MM.1S (cell line): ENCODE results near the gene GSC2.

Experiments
- DNase-seq: peaks from one replicate; pipeline ENCODE4 v3.0.0-alpha.2; 2015
- H2AFZ ChIP-seq: fragments of 300-600 bp; sonication (generic); 2 replicates; pipeline ENCODE4 v1.6.0; 2016; ENCODE audit warnings: antibody characterized with exemption, low read length
- H3F3A ChIP-seq: fragments of 300-600 bp; sonication (generic); 2 replicates; pipeline ENCODE4 v1.6.1; 2016; ENCODE audit warnings: mild to moderate bottlenecking, antibody characterized with exemption, low read length, moderate library complexity, mixed read lengths; ENCODE audit not compliant: insufficient read depth
- H3K27ac ChIP-seq: fragments of 300-600 bp; sonication (generic); 2 replicates; pipeline ENCODE4 v1.5.1; 2016; ENCODE audit warnings: mild to moderate bottlenecking, low read length
- H3K27me3 ChIP-seq: fragments of 300-600 bp; sonication (generic); replicated peaks from 2 replicates; pipeline ENCODE4 v1.6.0; 2016; ENCODE audit warnings: low read length; ENCODE audit not compliant: insufficient read depth
- H3K36me3 ChIP-seq: fragments of 300-600 bp; sonication (generic); replicated peaks from 2 replicates; pipeline ENCODE4 v1.6.1; 2016; ENCODE audit warnings: mild to moderate bottlenecking, low read length, mixed read lengths; ENCODE audit not compliant: insufficient read depth
- H3K4me1 ChIP-seq: fragments of 300-600 bp; sonication (generic); 2 replicates; pipeline ENCODE4 v1.6.1; 2016; ENCODE audit warnings: low read length, mixed read lengths
- H3K4me2 ChIP-seq: fragments of 300-600 bp; sonication (generic); 2 replicates; pipeline ENCODE4 v1.6.0; 2016; ENCODE audit warnings: low read depth, low read length
- H3K4me3 ChIP-seq: fragments of 300-600 bp; sonication (generic); 2 replicates; pipeline ENCODE4 v1.5.1; 2016; ENCODE audit warnings: low read length, mixed read lengths
- H3K79me2 ChIP-seq: fragments of 300-600 bp; sonication (generic); 2 replicates; pipeline ENCODE4 v1.6.1; 2016; ENCODE audit warnings: mixed run types, low read length, mixed read lengths
- H3K9ac ChIP-seq: fragments of 300-600 bp; sonication (generic); 2 replicates; pipeline ENCODE4 v1.6.1; 2016; ENCODE audit warnings: low read length, mixed read lengths
- H3K9me2 ChIP-seq: fragments of 300-600 bp; sonication (generic); replicated peaks from 2 replicates; pipeline ENCODE4 v1.6.1; 2016; ENCODE audit warnings: mild to moderate bottlenecking, low read length, mixed read lengths; ENCODE audit not compliant: insufficient read depth
- H3K9me3 ChIP-seq: fragments of 300-600 bp; sonication (generic); replicated peaks from 2 replicates; pipeline ENCODE4 v1.6.1; 2016; ENCODE audit warnings: mild to moderate bottlenecking, low read length, mixed read lengths; ENCODE audit not compliant: insufficient read depth
- H4K20me1 ChIP-seq: fragments of 300-600 bp; sonication (generic); 2 replicates; pipeline ENCODE4 v1.6.1; 2016; ENCODE audit warnings: mild to moderate bottlenecking, low read length, moderate library complexity, mixed read lengths; ENCODE audit not compliant: insufficient read depth
- EZH2 ChIP-seq: fragments of 300-600 bp; sonication (generic); optimal IDR thresholded peaks from 2 replicates; pipeline ENCODE3; 2017; ENCODE audit warnings: low read depth, mild to moderate bottlenecking, antibody characterized with exemption, low read length, mixed read lengths
- EZH2phosphoT487 ChIP-seq: fragments of 300-600 bp; sonication (generic); IDR thresholded peaks from 2 replicates; pipeline ENCODE4 v1.6.1; 2018; ENCODE audit warnings: antibody characterized with exemption, low read length
- TF ChIP-seq, protein P1 (sequence below): fragments of 300-600 bp; sonication (generic); IDR thresholded peaks from 2 replicates; pipeline ENCODE4 v1.5.1; 2016; ENCODE audit warnings: antibody characterized with exemption, low read length, mixed read lengths

The GSC2 gene

DNA sequence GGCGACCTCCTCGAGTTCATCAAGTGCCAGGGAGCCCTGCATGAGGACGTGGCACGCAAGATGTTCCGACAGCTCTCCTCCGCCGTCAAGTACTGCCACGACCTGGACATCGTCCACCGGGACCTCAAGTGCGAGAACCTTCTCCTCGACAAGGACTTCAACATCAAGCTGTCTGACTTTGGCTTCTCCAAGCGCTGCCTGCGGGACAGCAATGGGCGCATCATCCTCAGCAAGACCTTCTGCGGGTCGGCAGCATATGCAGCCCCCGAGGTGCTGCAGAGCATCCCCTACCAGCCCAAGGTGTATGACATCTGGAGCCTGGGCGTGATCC is 18.4 kb downstream of the GSC2 start:
- Histone ChIP-seq H3K36me3 (no peaks in the 10 kb centered on the region), H3K4me1 (no peaks in the 10 kb centered on the region), H3K4me2 (no peak overlapping the region), H3K27me3 (no peaks in the 10 kb centered on the region), H3K9me2 (no peaks in the 10 kb centered on the region), H3F3A (no peaks in the 10 kb centered on the region), H3K4me3 (no peak overlapping the region), H4K20me1 (no peaks in the 10 kb centered on the region), H3K9ac (no peak overlapping the region), H2AFZ (no peak overlapping the region), H3K9me3 (no peaks in the 10 kb centered on the region), H3K27ac (no peak overlapping the region), H3K79me2 (no peaks in the 10 kb centered on the region)
- TF ChIP-seq EZH2 (no peak), EZH2phosphoT487 (no peak)
- TF ChIP-seq, protein P1, sequence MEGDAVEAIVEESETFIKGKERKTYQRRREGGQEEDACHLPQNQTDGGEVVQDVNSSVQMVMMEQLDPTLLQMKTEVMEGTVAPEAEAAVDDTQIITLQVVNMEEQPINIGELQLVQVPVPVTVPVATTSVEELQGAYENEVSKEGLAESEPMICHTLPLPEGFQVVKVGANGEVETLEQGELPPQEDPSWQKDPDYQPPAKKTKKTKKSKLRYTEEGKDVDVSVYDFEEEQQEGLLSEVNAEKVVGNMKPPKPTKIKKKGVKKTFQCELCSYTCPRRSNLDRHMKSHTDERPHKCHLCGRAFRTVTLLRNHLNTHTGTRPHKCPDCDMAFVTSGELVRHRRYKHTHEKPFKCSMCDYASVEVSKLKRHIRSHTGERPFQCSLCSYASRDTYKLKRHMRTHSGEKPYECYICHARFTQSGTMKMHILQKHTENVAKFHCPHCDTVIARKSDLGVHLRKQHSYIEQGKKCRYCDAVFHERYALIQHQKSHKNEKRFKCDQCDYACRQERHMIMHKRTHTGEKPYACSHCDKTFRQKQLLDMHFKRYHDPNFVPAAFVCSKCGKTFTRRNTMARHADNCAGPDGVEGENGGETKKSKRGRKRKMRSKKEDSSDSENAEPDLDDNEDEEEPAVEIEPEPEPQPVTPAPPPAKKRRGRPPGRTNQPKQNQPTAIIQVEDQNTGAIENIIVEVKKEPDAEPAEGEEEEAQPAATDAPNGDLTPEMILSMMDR = no peak
- DNase-seq = no peak

- no peak for DNase-seq
- no peaks in the 10 kb centered on the region for H3K36me3 ChIP-seq
- no peaks in the 10 kb centered on the region for H4K20me1 ChIP-seq
- H3K4me3 ChIP-seq = no peak within 1 kb of the TSS
- no peaks in the 10 kb centered on the region for H3K27me3 ChIP-seq
- H3K4me1 ChIP-seq = no peaks in the 10 kb centered on the region
- H2AFZ ChIP-seq = no peak within 1 kb of the TSS
- H3K9me3 ChIP-seq = no peaks in the 10 kb centered on the region
- H3K79me2 ChIP-seq = no peaks in the 10 kb centered on the region
- H3F3A ChIP-seq = no peaks in the 10 kb centered on the region
- no peaks in the 10 kb centered on the region for H3K9me2 ChIP-seq
- TF ChIP-seq EZH2 = no peak
- TF ChIP-seq EZH2phosphoT487 = no peak
- TF ChIP-seq, protein P1 = no peak
- no peak within 1 kb of the TSS for H3K4me2 ChIP-seq
- no peak within 1 kb of the TSS for H3K27ac ChIP-seq
- H3K9ac ChIP-seq = no peak within 1 kb of the TSS
Measured at GRCh38 chr22:19130959-19131684, 19.0 kb downstream of the GSC2 start, which contains the start of gene TSSK2. Gene TSSK2, plus strand, starts transcription at chr22:19131308. Its CDS starts 92 bp downstream, at chr22:19131400.

- no peak for DNase-seq
Measured at GRCh38 chr22:19129871-19130270, 20.2 kb downstream of the GSC2 start.

More at GRCh38 chr22:19129871-19130270, 20.2 kb downstream of the GSC2 start:
- H3K79me2 ChIP-seq = no peaks in the 10 kb centered on the region
- H3K4me2 ChIP-seq = no peak overlapping the region
- TF ChIP-seq EZH2phosphoT487 = no peak
- no peak for TF ChIP-seq EZH2
- TF ChIP-seq, protein P1 = no peak
- peaks cover 6% of the 10 kb centered on the region; the same call in 1 of the 2 replicates for H3K27me3 ChIP-seq
- no peak overlapping the region for H3K27ac ChIP-seq
- no peak overlapping the region for H3K9ac ChIP-seq
- H3K4me3 ChIP-seq = no peak overlapping the region
- no peaks in the 10 kb centered on the region for H3K9me3 ChIP-seq
- H3F3A ChIP-seq = no peaks in the 10 kb centered on the region
- H3K36me3 ChIP-seq = no peaks in the 10 kb centered on the region
- no peaks in the 10 kb centered on the region for H4K20me1 ChIP-seq
- H2AFZ ChIP-seq = no peak overlapping the region
- no peaks in the 10 kb centered on the region for H3K9me2 ChIP-seq
- no peaks in the 10 kb centered on the region for H3K4me1 ChIP-seq
